Measurements from ENCODE around the gene KRTAP12-2.

DNA sequence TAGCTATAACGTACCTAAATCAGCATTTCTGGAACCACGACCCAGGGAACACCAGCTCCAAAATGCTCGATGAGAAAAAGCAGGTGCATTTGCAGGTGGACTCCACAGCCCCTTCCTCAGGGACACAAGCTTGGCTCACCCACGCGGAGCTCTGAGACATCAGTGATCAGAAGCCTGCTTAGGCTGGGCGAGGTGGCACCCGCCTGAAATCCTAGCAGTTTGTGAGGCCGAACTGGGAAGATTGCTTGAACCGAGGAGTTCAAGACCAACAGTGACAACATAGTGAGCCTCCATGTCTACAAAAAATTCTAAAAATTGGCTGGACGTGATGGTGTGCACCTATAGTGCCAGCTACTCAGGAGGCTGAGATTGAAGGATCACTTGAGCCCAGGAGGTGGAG, 47.1 kb upstream of the KRTAP12-2 start:
- no peak for TF ChIP-seq EZH2 (IDR thresholded peaks at IDR 0.05; ENCODE audit: low read length)
- TF ChIP-seq, protein P1, sequence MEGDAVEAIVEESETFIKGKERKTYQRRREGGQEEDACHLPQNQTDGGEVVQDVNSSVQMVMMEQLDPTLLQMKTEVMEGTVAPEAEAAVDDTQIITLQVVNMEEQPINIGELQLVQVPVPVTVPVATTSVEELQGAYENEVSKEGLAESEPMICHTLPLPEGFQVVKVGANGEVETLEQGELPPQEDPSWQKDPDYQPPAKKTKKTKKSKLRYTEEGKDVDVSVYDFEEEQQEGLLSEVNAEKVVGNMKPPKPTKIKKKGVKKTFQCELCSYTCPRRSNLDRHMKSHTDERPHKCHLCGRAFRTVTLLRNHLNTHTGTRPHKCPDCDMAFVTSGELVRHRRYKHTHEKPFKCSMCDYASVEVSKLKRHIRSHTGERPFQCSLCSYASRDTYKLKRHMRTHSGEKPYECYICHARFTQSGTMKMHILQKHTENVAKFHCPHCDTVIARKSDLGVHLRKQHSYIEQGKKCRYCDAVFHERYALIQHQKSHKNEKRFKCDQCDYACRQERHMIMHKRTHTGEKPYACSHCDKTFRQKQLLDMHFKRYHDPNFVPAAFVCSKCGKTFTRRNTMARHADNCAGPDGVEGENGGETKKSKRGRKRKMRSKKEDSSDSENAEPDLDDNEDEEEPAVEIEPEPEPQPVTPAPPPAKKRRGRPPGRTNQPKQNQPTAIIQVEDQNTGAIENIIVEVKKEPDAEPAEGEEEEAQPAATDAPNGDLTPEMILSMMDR (optimal IDR thresholded peaks at IDR 0.05 in 1 of 3, IDR thresholded peaks at IDR 0.05 in 1 of 3, conservative IDR thresholded peaks at IDR 0.05 in 1 of 3; ENCODE audit: extremely low read depth in 1 of 3, insufficient read depth in 2 of 3, low read length in 3 of 3), result no peak
